Measurements from ENCODE around the gene DLG2. TPM values are rescaled to one million over a fixed set of nuclear protein-coding genes. Genes with fewer than 3 reads are reported as not detected.

Gene DLG2
- total and polyA plus RNA-seq, 2 of the 8 experiments (the other 6 are each of a cell fraction or from before 2014, with no cell fraction given), result 1.7 to 14.3 TPM

Small RNAs within 50 kb of the gene (small RNA-seq; reads per million reads assigned to genes)
- not detected for gene RF02112 (ENCODE audit: insufficient read depth)
- not detected for gene RF02113 (ENCODE audit: insufficient read depth)
- not detected for gene RNU6-1292P (ENCODE audit: insufficient read depth)

Other genes starting within 250 kb of the DLG2 start
- 82.8 and 85.6 TPM in 2 replicates for gene TMEM126B, start 1.2 kb upstream of the DLG2 start, total RNA-seq (2021; fragmentation: NEBNext Ultra II Directional; extraction: Animal tissue kit (Norgen Biotek cat#: 25700))
- gene TMEM126B, start 1.2 kb upstream of the DLG2 start, polyA plus RNA-seq (2011; rRNA removed), result 58.5 and 101 TPM in 2 replicates
- gene TMEM126A, start 20.6 kb upstream of the DLG2 start, total RNA-seq (2021; fragmentation: NEBNext Ultra II Directional; extraction: Animal tissue kit (Norgen Biotek cat#: 25700)), result 33.7 and 36.2 TPM in 2 replicates
- 24.8 and 58.7 TPM in 2 replicates for gene TMEM126A, start 20.6 kb upstream of the DLG2 start, polyA plus RNA-seq (2011; rRNA removed)
- gene CREBZF, start 37.8 kb upstream of the DLG2 start, total RNA-seq (2021; fragmentation: NEBNext Ultra II Directional; extraction: Animal tissue kit (Norgen Biotek cat#: 25700)), result 44.2 and 44.9 TPM in 2 replicates
- gene CREBZF, start 37.8 kb upstream of the DLG2 start, polyA plus RNA-seq (2011; rRNA removed), result 15.4 and 26.5 TPM in 2 replicates
- gene CCDC89, start 58.9 kb upstream of the DLG2 start, total RNA-seq (2021; fragmentation: NEBNext Ultra II Directional; extraction: Animal tissue kit (Norgen Biotek cat#: 25700)), result not detected in 2 replicates
- not detected in 2 replicates for gene CCDC89, start 58.9 kb upstream of the DLG2 start, polyA plus RNA-seq (2011; rRNA removed)
- gene SYTL2, start 183.8 kb upstream of the DLG2 start, total RNA-seq (2021; fragmentation: NEBNext Ultra II Directional; extraction: Animal tissue kit (Norgen Biotek cat#: 25700)), result 9.1 TPM in 2 replicates
- 1.1 and 1.3 TPM in 2 replicates for gene SYTL2, start 183.8 kb upstream of the DLG2 start, polyA plus RNA-seq (2011; rRNA removed)
- gene CCDC83, start 228.0 kb upstream of the DLG2 start, total RNA-seq (2021; fragmentation: NEBNext Ultra II Directional; extraction: Animal tissue kit (Norgen Biotek cat#: 25700)), result not detected in 2 replicates
- gene CCDC83, start 228.0 kb upstream of the DLG2 start, polyA plus RNA-seq (2011; rRNA removed), result not detected in 2 replicates